GM18526 (cell line): ENCODE measurements around the gene NUP210L.
A peak's percentile ranks its signal among the peaks of the same experiment; 100 is the strongest.

Experiments
- POLR2A ChIP-seq: IDR thresholded peaks from 3 replicates; pipeline ENCODE4 v1.6.1; 2011; ENCODE audit not compliant: insufficient read length; ENCODE audit errors: extremely low read depth

NUP210L gene

GRCh38 chr1:153985341-153985912 lies 169.4 kb downstream of the NUP210L start:
- no peak for TF ChIP-seq POLR2A

GRCh38 chr1:153984123-153984894 lies 170.6 kb downstream of the NUP210L start:
- no peak for TF ChIP-seq POLR2A

GRCh38 chr1:153978274-153978909 lies 176.5 kb downstream of the NUP210L start:
- no peak for TF ChIP-seq POLR2A

- TF ChIP-seq POLR2A = peak; percentile 89
Observed at GRCh38 chr1:153977250-153978240, 177.3 kb downstream of the NUP210L start, which contains the start of gene JTB. JTB (minus strand) TSS chr1:153977674; CDS start chr1:153977252, 422 bp downstream.

- no peak for TF ChIP-seq POLR2A
Observed at GRCh38 chr1:153976819-153977249, 178.0 kb downstream of the NUP210L start.

- TF ChIP-seq POLR2A = no peak
Observed at GRCh38 chr1:153973525-153973924, 181.3 kb downstream of the NUP210L start.

- TF ChIP-seq POLR2A = no peak
Observed at GRCh38 chr1:153973071-153973470, 181.8 kb downstream of the NUP210L start.

GRCh38 chr1:153970346-153970745 lies 184.5 kb downstream of the NUP210L start:
- no peak for TF ChIP-seq POLR2A

- TF ChIP-seq POLR2A = no peak
Observed at GRCh38 chr1:153968972-153969371, 185.9 kb downstream of the NUP210L start.

GRCh38 chr1:153968408-153968807 lies 186.5 kb downstream of the NUP210L start:
- no peak for TF ChIP-seq POLR2A

- no peak for TF ChIP-seq POLR2A
Observed at GRCh38 chr1:153968000-153968363, 186.9 kb downstream of the NUP210L start.

- TF ChIP-seq POLR2A = peak; percentile 72
Observed at GRCh38 chr1:153967107-153967999, 187.5 kb downstream of the NUP210L start, which contains the start of gene CREB3L4. CREB3L4 (plus strand) TSS chr1:153967902; CDS start chr1:153968526, 624 bp downstream.

- TF ChIP-seq POLR2A = no peak
Observed at GRCh38 chr1:153963850-153964331, 191.0 kb downstream of the NUP210L start.
